Measurements from ENCODE around the gene CH25H.
A peak's percentile ranks its signal among the peaks of the same experiment; 100 is the strongest.

Gene CH25H

GRCh38 chr10:89184638-89185037 is 22.5 kb downstream of the CH25H start:
- no peak overlapping the region for H3K27ac ChIP-seq
- DNase-seq = no peak
- no peaks in the 10 kb centered on the region for H3K27me3 ChIP-seq (replicated peaks)
- H3K36me3 ChIP-seq (replicated peaks) = no peaks in the 10 kb centered on the region
- H3K4me3 ChIP-seq (ENCODE audit: low read depth, low read length) = no peak overlapping the region
- TF ChIP-seq, protein P1, sequence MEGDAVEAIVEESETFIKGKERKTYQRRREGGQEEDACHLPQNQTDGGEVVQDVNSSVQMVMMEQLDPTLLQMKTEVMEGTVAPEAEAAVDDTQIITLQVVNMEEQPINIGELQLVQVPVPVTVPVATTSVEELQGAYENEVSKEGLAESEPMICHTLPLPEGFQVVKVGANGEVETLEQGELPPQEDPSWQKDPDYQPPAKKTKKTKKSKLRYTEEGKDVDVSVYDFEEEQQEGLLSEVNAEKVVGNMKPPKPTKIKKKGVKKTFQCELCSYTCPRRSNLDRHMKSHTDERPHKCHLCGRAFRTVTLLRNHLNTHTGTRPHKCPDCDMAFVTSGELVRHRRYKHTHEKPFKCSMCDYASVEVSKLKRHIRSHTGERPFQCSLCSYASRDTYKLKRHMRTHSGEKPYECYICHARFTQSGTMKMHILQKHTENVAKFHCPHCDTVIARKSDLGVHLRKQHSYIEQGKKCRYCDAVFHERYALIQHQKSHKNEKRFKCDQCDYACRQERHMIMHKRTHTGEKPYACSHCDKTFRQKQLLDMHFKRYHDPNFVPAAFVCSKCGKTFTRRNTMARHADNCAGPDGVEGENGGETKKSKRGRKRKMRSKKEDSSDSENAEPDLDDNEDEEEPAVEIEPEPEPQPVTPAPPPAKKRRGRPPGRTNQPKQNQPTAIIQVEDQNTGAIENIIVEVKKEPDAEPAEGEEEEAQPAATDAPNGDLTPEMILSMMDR (IDR thresholded peaks at IDR 0.05; ENCODE audit: low read depth, low read length, missing control alignments) = no peak
- in situ Hi-C loops (cut with HindIII; ENCODE audit: low pct_ligation_motif_present, low sequenced_read_pairs) = no loop called here

DNA sequence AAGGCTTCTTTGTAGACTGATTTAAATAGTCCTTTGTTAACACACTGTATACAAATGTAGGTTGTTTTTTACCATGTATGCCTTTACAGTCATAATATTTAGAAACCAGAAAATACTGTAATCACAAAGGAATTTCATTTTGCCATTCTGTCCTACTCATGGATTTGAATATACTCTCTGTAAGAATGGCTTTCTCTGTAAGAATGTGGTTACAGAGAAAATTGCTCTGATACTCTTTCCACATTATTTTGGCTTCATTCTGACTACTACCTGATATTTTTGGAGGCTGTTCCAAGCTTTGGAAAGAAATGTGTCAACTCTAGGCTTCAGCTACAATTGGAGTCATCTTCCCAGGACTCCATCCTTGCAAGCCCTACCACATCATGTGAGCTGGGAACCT is 23.5 kb downstream of the CH25H start:
- Histone ChIP-seq H3K36me3 (replicated peaks) (no peaks in the 10 kb centered on the region), H3K27ac (no peak overlapping the region), H3K4me3 (ENCODE audit: low read depth, low read length) (no peak overlapping the region), H3K27me3 (replicated peaks) (no peaks in the 10 kb centered on the region)
- DNase-seq = no peak
- TF ChIP-seq, protein P1 (IDR thresholded peaks at IDR 0.05; ENCODE audit: low read depth, low read length, missing control alignments) = no peak
- in situ Hi-C loops (cut with HindIII; ENCODE audit: low pct_ligation_motif_present, low sequenced_read_pairs) = no loop called here

DNA sequence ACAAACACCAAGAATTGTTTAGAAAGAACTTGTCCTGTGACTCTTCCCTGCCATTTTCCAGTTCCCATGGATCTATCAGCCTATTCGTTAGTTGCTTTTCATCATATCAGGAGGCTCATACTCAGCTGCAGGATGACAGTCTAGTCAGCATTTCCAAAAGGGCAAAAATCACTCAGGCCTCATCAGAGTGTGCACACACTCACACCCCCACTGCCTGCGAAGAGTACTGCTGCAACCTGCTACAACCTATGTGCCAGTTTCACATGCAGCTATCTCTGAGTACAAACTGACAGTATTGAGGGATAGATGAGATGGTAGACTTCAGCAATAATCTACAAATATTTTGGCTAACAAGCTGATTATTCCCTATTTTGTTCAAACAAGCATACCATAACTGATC is 24.2 kb downstream of the CH25H start:
- Histone ChIP-seq H3K36me3 (replicated peaks) (no peaks in the 10 kb centered on the region), H3K27ac (no peak overlapping the region), H3K4me3 (ENCODE audit: low read depth, low read length) (no peak overlapping the region), H3K27me3 (replicated peaks) (no peaks in the 10 kb centered on the region)
- DNase-seq = no peak
- TF ChIP-seq, protein P1 (IDR thresholded peaks at IDR 0.05; ENCODE audit: low read depth, low read length, missing control alignments) = no peak
- in situ Hi-C loops (cut with HindIII; ENCODE audit: low pct_ligation_motif_present, low sequenced_read_pairs) = no loop called here

- Histone ChIP-seq H3K27me3 (replicated peaks) (no peaks in the 10 kb centered on the region), H3K4me3 (ENCODE audit: low read depth, low read length) (no peak overlapping the region), H3K27ac (no peak overlapping the region), H3K36me3 (replicated peaks) (no peaks in the 10 kb centered on the region)
- no peak for DNase-seq
- TF ChIP-seq, protein P1 (IDR thresholded peaks at IDR 0.05; ENCODE audit: low read depth, low read length, missing control alignments) = no peak
- in situ Hi-C loops (cut with HindIII; ENCODE audit: low pct_ligation_motif_present, low sequenced_read_pairs) = no loop called here
These were observed 31.3 kb downstream of the CH25H start for GRCh38 chr10:89175816-89176215.

GRCh38 chr10:89173075-89173474 is 34.0 kb downstream of the CH25H start:
- DNase-seq = no peak

GRCh38 chr10:89171996-89172395 is 35.1 kb downstream of the CH25H start:
- Histone ChIP-seq H3K4me3 (ENCODE audit: low read depth, low read length) (no peak overlapping the region), H3K36me3 (replicated peaks) (no peaks in the 10 kb centered on the region), H3K27ac (no peak overlapping the region), H3K27me3 (replicated peaks) (no peaks in the 10 kb centered on the region)
- peak; percentile 33 for DNase-seq
- TF ChIP-seq, protein P1 (IDR thresholded peaks at IDR 0.05; ENCODE audit: low read depth, low read length, missing control alignments) = no peak
- in situ Hi-C loops (cut with HindIII; ENCODE audit: low pct_ligation_motif_present, low sequenced_read_pairs) = no loop called here

More at GRCh38 chr10:89173075-89173474, 34.0 kb downstream of the CH25H start:
- no peaks in the 10 kb centered on the region for H3K27me3 ChIP-seq (replicated peaks)
- H3K4me3 ChIP-seq (ENCODE audit: low read depth, low read length) = no peak overlapping the region
- no peaks in the 10 kb centered on the region for H3K36me3 ChIP-seq (replicated peaks)
- H3K27ac ChIP-seq = no peak overlapping the region
- in situ Hi-C loops (cut with HindIII; ENCODE audit: low pct_ligation_motif_present, low sequenced_read_pairs) = no loop called here
- TF ChIP-seq, protein P1 (IDR thresholded peaks at IDR 0.05; ENCODE audit: low read depth, low read length, missing control alignments) = no peak
